ENCODE measurements around the gene CAV3.

GRCh38 chr3:8778475-8778874 is 44.9 kb downstream of the CAV3 start:
- no peak for TF ChIP-seq CTCF (IDR thresholded peaks at IDR 0.05 in 2 of 3, conservative IDR thresholded peaks at IDR 0.05 in 1 of 3; ENCODE audit: control insufficient read depth in 2 of 3, extremely low read depth in 1 of 3, insufficient read depth in 1 of 3, low read depth in 3 of 3, low read length in 3 of 3)
- TF ChIP-seq E2F8 (IDR thresholded peaks at IDR 0.05; ENCODE audit: low read depth, partially characterized antibody): no peak
- no peak for TF ChIP-seq SRF (IDR thresholded peaks at IDR 0.05; ENCODE audit: low read depth in 2 of 2, low read length in 2 of 2)
- TF ChIP-seq IRF5 (IDR thresholded peaks at IDR 0.05; ENCODE audit: borderline replicate concordance): no peak
- TF ChIP-seq HSF1 (IDR thresholded peaks at IDR 0.05; ENCODE audit: low read depth, low read length): no peak
- TF ChIP-seq USF1 (IDR thresholded peaks at IDR 0.05; ENCODE audit: borderline replicate concordance, extremely low read length, insufficient read depth, low read depth, low read length): no peak
- TF ChIP-seq EZH2 (IDR thresholded peaks at IDR 0.05; ENCODE audit: borderline replicate concordance, control insufficient read depth, low read depth, low read length): no peak
- TF ChIP-seq PKNOX1 (IDR thresholded peaks at IDR 0.05): no peak
- TF ChIP-seq POLR2AphosphoS2 (IDR thresholded peaks at IDR 0.05; ENCODE audit: low read depth, low read length): no peak
